ENCODE data around the gene MINDY3. TPM values are rescaled to one million over a fixed set of nuclear protein-coding genes. Genes with fewer than 3 reads are reported as not detected.

Gene MINDY3
- total RNA-seq, 2 donors from 2014 or later: 19.0 to 20.6 TPM

DNA sequence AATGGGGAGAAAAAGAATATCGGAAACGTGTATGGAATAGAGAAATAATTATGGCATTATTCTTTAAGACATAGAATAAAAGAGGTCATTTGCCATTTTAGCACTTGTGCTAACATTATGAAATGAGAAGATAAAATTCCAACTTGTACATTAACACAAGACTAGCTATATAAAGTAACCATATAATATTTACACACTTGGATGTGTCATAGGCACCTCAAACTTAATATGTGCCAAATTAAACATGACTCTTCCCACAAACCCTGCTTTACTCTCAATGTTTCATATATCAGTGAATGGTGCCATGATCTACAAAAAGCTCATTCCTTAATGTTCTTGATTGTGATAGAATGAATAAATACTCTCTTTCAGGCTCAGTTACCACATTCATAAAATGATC lies 4.1 kb upstream of the MINDY3 start:
- Mint-ChIP-seq H3K4me1 (peaks cover 4% of the 10 kb centered on the region), H3K27ac (no peak overlapping the region), H3K27me3 (ENCODE audit: insufficient read depth) (peaks cover 73% of the 10 kb centered on the region), H3K4me3 (no peak overlapping the region), H3K36me3 (ENCODE audit: low read depth) (no peaks in the 10 kb centered on the region), H3K9me3 (peaks cover 7% of the 10 kb centered on the region)
- Histone ChIP-seq H3K27ac (ENCODE audit: low read depth, low read length) (no peak overlapping the region), H3K9me3 (ENCODE audit: control insufficient read depth, low read length) (peaks cover 10% of the 10 kb centered on the region), H3K4me1 (ENCODE audit: control insufficient read depth, insufficient read depth, low read length) (peaks cover under 1% of the 10 kb centered on the region), H3K36me3 (ENCODE audit: control insufficient read depth, insufficient read depth, low read length) (no peaks in the 10 kb centered on the region), H3K4me3 (ENCODE audit: low read length) (no peak overlapping the region), H3K9ac (ENCODE audit: extremely low read depth, low read length, poor library complexity, severe bottlenecking) (no peak overlapping the region), H3K27me3 (ENCODE audit: control insufficient read depth, insufficient read depth, low read length, poor library complexity, severe bottlenecking) (peaks cover 61% of the 10 kb centered on the region)
- TF ChIP-seq CTCF (conservative IDR thresholded peaks at IDR 0.05): no peak
- 89% methylated on average over 2 of the region's 2 CpGs; no CpG with 5 or more reads in 1 of the 2 experiments for WGBS, 2 experiments (ENCODE audit: insufficient coverage in 1 of 2, insufficient read length in 1 of 2)
- no peak for DNase-seq

DNA sequence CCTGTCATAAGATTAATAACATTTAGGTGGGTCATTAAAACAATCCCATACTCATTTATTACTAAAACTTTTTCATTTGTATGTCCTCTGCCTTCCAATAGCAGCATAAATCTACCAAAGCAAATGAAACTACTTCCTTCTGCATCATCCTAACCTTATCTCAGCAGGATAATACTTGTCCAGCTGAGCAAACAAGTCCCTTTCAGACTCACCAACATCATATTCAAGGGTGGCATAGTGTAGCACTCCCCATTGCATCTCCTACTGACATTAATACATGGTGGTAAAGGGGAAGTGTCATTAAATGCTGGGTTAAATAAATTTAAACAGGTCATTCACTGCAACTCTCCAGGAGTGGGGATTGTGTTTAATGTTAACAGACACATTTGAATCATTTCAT lies 3.4 kb upstream of the MINDY3 start:
- no peaks in the 10 kb centered on the region for H3K36me3 ChIP-seq (ENCODE audit: control insufficient read depth, insufficient read depth, low read length)
- no peak overlapping the region for H3K9ac ChIP-seq (ENCODE audit: extremely low read depth, low read length, poor library complexity, severe bottlenecking)
- Mint-ChIP-seq H3K36me3 (ENCODE audit: low read depth) (no peaks in the 10 kb centered on the region), H3K4me1 (peaks cover 8% of the 10 kb centered on the region), H3K27me3 (ENCODE audit: insufficient read depth) (peaks cover 72% of the 10 kb centered on the region), H3K27ac (no peak overlapping the region), H3K9me3 (peaks cover 7% of the 10 kb centered on the region), H3K4me3 (no peak overlapping the region)
- H3K9me3 ChIP-seq (ENCODE audit: control insufficient read depth, low read length): peaks cover 10% of the 10 kb centered on the region
- DNase-seq: no peak
- no peak overlapping the region for H3K27ac ChIP-seq (ENCODE audit: low read depth, low read length)
- no peaks in the 10 kb centered on the region for H3K4me1 ChIP-seq (ENCODE audit: control insufficient read depth, insufficient read depth, low read length)
- peaks cover 59% of the 10 kb centered on the region for H3K27me3 ChIP-seq (ENCODE audit: control insufficient read depth, insufficient read depth, low read length, poor library complexity, severe bottlenecking)
- H3K4me3 ChIP-seq (ENCODE audit: low read length): no peak overlapping the region
- TF ChIP-seq CTCF (conservative IDR thresholded peaks at IDR 0.05): no peak

DNA sequence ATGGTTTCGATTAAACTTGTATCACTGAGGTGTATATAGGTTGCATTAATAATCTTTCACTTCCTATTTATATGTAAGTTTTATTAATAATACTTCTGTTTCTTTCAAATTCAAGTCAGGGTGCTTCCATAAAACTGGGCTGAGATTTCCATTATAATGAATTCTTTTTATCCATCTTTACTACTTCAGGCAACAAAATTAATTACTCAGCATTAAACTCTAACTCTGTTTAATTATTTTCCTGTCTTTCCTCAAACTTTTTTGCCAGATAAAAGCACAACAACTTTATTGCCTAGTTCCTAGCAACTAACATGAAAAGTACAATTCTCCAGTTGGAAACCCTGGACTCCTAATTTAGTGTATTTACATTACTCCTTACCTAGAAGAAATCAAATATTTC lies 3.0 kb upstream of the MINDY3 start:
- Mint-ChIP-seq H3K36me3 (ENCODE audit: low read depth) (no peaks in the 10 kb centered on the region), H3K4me1 (peaks cover 11% of the 10 kb centered on the region), H3K27ac (no peak overlapping the region), H3K9me3 (peaks cover 7% of the 10 kb centered on the region), H3K4me3 (no peak overlapping the region), H3K27me3 (ENCODE audit: insufficient read depth) (peaks cover 68% of the 10 kb centered on the region)
- no CpG with 5 or more reads among the region's 1 CpG for WGBS, 2 experiments (ENCODE audit: insufficient coverage in 1 of 2, insufficient read length in 1 of 2)
- Histone ChIP-seq H3K27ac (ENCODE audit: low read depth, low read length) (no peak overlapping the region), H3K27me3 (ENCODE audit: control insufficient read depth, insufficient read depth, low read length, poor library complexity, severe bottlenecking) (peaks cover 57% of the 10 kb centered on the region), H3K9ac (ENCODE audit: extremely low read depth, low read length, poor library complexity, severe bottlenecking) (no peak overlapping the region), H3K36me3 (ENCODE audit: control insufficient read depth, insufficient read depth, low read length) (no peaks in the 10 kb centered on the region), H3K4me3 (ENCODE audit: low read length) (no peak overlapping the region), H3K9me3 (ENCODE audit: control insufficient read depth, low read length) (peaks cover 10% of the 10 kb centered on the region), H3K4me1 (ENCODE audit: control insufficient read depth, insufficient read depth, low read length) (no peaks in the 10 kb centered on the region)
- no peak for TF ChIP-seq CTCF (conservative IDR thresholded peaks at IDR 0.05)
- no peak for DNase-seq

Measured in endodermal cell (in vitro differentiated cells).